Urinary bladder (tissue), 4 donors: Measurements from ENCODE around the gene RNU4-1. TPM values are rescaled to one million over a fixed set of nuclear protein-coding genes. Genes with fewer than 3 reads are reported as not detected.

Experiments used
- DNase-seq: peaks from one replicate; pipeline ENCODE4 v3.0.0-alpha.2; 2015; ENCODE audit errors: extremely low spot score
- H3K27ac ChIP-seq: one replicate; pipeline ENCODE4 v1.5.1; 2013; ENCODE audit warnings: low read depth, mild to moderate bottlenecking, moderate library complexity
- H3K36me3 ChIP-seq: one replicate; pipeline ENCODE4 v1.6.1; 2013; ENCODE audit warnings: mild to moderate bottlenecking, moderate library complexity; ENCODE audit not compliant: insufficient read depth
- H3K4me1 ChIP-seq: one replicate; pipeline ENCODE4 v1.6.1; 2013; ENCODE audit warnings: mild to moderate bottlenecking, moderate library complexity; ENCODE audit not compliant: insufficient read depth
- H3K4me3 ChIP-seq: one replicate; pipeline ENCODE4 v1.5.1; 2013; ENCODE audit warnings: low read depth, low read length
- WGBS: extraction: QIAGEN DNeasy Blood & Tissue Kit; methylation state at CpG from one replicate; pipeline ENCODE4 v1.1.7; 2013; 5-methylcytosine and 5-hydroxymethylcytosine counted together
- polyA plus RNA-seq: library from polyadenylated mRNA; stranded (reverse); fragments of 200-250 nt; gene quantifications from one replicate; pipeline ENCODE4 v1.2.3, GENCODE V29; 2013
- total RNA-seq: library from RNA; depleted of rRNA; stranded (reverse); fragments of >200 nt; gene quantifications from one replicate; pipeline ENCODE4 v1.2.3, GENCODE V29; 2014
- donor health status: healthy with polysubstance abuse.
- donor health status: healthy.

RNU4-1 gene
- total and polyA plus RNA-seq, 2 donors, result under 0.01 TPM; not detected in 1

DNA sequence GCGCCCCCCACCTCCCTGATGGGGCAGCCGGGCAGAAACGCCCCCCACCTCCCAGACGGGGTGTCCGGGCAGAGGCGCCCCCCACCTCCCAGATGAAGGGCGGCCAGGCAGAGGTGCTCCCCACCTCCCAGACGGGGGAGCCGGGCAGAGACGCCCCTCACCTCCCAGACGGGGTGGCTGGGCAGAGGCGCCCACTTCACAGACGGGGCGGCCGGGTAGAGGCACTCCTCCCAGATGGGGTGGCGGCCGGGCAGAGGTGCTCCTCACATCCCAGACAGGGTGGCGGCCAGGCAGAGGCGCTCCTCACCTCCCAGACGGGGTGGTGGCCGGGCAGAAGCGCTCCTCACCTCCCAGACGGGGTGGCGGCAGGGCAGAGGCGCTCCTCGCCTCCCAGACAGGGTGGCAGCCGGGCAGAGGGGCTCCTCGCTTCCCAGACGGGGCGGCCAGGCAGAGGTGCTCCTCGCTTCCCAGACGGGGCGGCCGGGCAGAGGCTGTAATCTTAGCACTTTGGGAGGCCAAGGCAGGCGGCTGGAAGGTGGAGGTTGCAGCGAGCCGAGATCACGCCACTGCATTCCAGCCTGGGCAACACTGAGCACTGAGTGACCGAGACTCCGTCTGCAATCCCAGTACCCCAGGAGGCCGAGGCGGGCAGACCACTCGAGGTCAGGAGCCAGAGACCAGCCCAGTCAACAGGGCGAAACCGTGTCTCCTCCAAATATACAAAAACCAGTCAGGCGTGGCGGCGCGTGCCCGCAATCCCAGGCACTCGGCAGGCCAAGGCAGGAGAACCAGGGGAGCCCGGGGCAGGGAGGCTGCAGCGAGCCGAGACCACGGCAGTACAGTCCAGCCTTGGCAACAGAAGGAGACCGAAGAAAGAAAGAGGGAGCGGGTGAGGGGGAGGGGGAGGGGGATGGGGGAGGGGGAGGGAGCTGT, 14.6 kb downstream of the RNU4-1 start:
- H3K36me3 ChIP-seq, result no peaks in the 10 kb centered on the region
- no peak for DNase-seq
- no peaks in the 10 kb centered on the region for H3K4me1 ChIP-seq
- no peak overlapping the region for H3K27ac ChIP-seq
- WGBS, result 94% methylated on average over 57 of the region's 57 CpGs
- no peak overlapping the region for H3K4me3 ChIP-seq

DNA sequence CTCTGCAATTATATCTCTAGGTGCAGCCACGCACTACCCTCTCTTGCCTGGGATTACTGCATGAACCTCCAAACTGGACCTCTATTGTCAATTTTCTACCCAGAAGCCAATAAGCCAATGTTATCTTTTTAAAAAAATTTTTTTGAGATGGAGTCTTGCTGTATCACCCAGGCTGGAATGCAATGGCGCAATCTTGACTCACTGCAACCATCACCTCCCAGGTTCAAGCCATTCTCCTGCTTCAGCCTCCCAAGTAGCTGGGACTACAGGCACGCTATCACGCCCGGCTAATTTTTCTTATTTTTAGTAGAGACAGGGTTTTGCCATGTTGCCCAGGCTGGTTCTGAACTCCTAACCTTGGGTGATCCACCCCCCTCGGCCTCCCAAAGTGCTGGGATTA, 16.3 kb downstream of the RNU4-1 start:
- Histone ChIP-seq H3K4me1 (no peaks in the 10 kb centered on the region), H3K27ac (no peak overlapping the region), H3K36me3 (no peaks in the 10 kb centered on the region), H3K4me3 (no peak overlapping the region)
- 94% methylated on average over 6 of the region's 6 CpGs for WGBS
- DNase-seq, result no peak

DNA sequence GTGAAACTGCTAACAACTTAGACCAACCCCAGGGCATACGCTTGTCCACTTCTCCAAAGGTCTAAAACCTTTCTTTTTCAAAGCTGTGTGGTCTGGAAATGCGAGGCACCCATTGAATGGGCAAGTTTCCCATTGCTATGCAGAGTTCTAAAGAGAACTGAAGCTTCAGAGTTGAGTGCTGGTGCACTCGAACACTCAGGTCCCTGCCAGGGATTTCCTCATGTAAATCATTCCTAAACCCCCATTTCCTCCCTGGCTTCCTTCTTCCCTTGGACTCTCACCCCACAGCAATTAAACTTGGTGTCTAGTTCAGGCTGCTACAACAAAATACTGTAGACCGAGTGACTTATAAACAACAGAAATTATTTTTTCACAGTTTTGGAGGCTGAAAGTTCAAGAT, 25.3 kb downstream of the RNU4-1 start:
- WGBS, result 44% methylated on average over 4 of the region's 4 CpGs
- no peaks in the 10 kb centered on the region for H3K36me3 ChIP-seq
- DNase-seq, result no peak

DNA sequence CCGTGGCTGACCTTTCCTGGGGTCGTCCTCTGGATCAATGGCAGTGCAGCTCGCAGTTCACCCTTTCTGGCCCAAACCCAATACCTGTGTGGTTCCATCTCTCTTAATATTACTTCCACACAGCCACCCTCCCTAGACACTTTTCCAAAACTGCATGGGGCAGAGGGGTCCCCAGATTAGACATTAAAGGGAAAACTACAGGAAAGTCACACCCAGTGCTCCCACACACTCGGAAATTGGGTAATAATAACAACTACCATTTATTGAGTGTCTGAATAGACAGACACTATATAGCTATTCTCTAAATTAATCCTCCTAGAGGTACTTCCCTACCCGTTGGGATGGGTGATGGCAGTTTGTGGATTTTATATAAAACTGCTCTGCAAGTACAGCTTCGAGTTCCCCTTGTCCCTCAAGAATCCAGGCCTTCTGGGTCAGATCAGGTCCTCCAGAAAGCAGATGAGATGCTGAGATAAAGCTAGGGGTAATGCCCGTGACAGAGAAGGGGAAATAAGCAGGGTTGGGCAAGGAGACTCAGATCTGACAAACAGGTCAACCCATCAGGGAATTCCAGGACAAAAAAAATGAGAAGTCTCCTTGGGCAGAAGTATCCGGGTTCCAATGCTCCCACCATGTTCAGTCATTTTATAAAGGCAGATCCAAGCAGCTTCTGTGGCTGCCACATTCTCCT, 26.7 kb downstream of the RNU4-1 start:
- DNase-seq, result no peak
- Histone ChIP-seq H3K27ac (no peak overlapping the region), H3K36me3 (no peaks in the 10 kb centered on the region), H3K4me1 (no peaks in the 10 kb centered on the region), H3K4me3 (no peak overlapping the region)
- WGBS, result 43% methylated on average over 8 of the region's 8 CpGs

More for the DNA sequence above, 25.3 kb downstream of the RNU4-1 start:
- no peaks in the 10 kb centered on the region for H3K4me1 ChIP-seq
- H3K4me3 ChIP-seq, result no peak overlapping the region
- H3K27ac ChIP-seq, result no peak overlapping the region

DNA sequence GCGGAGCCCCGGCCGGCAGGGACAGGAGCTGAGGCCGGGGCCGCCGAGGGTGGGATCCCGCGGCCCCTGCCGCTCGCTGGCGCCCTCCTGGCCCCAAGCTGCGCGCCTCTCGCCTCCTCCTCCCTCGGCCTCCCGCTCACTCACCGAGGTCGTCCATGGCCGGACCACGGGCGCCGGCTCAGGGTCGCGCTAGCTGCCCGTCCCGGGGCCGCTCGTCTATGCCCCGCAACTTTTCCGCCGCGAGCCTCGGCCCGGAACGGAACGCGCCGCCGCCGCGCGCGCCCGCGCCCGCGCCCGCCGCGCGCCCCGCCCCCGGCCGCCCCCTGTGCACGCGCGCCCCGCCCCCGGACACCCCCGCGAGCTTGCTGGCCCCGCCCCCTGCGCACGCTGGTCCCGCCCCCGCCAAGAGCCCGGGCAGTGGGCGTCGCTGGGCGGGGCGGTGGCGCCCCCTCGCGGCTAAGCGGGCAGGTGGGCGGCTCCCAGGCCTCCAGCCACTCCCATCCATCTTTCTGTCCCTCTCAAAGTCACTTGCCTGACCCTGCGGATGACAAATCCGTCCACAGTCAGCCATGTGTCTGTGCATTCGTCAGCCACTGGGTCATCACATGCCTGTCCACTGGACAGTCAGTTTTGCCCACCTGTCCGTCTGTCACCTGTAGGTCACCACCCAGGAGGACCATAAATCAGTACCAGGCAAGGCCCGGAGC, 27.4 kb downstream of the RNU4-1 start, which contains the start of gene PXN:
Gene PXN (minus strand): TSS at position 258 of the 707 bp plus-strand sequence. CDS start 101 bp downstream, at position 157.
- Histone ChIP-seq H3K27ac (peak within 1 kb of the TSS; percentile 87), H3K36me3 (no peaks in the 10 kb centered on the region), H3K4me1 (no peaks in the 10 kb centered on the region), H3K4me3 (peak within 1 kb of the TSS; percentile 80)
- DNase-seq, result no peak
- 2% methylated on average over 81 of the region's 81 CpGs for WGBS

DNA sequence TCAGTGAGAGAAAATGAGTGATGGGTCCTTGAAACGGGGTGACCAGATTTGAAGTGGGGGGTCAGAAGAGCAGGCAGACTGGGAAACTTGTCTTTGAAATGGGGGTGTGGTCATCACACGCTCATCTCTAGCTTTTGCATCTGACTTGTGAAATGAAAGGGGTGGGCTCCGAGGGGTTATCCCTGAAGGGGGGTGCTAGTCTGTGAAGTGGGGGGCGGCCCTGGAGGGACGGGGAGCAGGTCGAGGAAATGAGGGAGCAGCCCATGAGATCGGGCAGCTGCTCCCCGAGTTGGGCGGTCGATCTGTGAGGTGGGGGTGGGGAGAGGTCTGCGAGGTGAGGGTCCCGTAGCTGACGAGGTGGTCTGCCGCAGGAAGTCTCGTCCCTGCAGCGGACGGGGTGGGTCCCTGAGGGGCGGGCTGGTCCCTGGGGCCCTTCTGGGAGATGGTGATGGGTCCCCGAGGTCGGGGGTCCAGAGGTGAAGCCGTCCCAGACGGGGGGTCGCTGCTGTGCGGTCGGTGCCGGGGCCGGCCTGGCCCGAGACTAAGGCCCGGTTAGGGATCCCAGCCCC, 28.0 kb downstream of the RNU4-1 start:
- H3K36me3 ChIP-seq, result no peaks in the 10 kb centered on the region
- H3K4me1 ChIP-seq, result no peaks in the 10 kb centered on the region
- H3K4me3 ChIP-seq, result peak overlapping the region; percentile 80
- DNase-seq, result no peak
- WGBS, result 2% methylated on average over 29 of the region's 29 CpGs
- peak overlapping the region; percentile 87 for H3K27ac ChIP-seq

DNA sequence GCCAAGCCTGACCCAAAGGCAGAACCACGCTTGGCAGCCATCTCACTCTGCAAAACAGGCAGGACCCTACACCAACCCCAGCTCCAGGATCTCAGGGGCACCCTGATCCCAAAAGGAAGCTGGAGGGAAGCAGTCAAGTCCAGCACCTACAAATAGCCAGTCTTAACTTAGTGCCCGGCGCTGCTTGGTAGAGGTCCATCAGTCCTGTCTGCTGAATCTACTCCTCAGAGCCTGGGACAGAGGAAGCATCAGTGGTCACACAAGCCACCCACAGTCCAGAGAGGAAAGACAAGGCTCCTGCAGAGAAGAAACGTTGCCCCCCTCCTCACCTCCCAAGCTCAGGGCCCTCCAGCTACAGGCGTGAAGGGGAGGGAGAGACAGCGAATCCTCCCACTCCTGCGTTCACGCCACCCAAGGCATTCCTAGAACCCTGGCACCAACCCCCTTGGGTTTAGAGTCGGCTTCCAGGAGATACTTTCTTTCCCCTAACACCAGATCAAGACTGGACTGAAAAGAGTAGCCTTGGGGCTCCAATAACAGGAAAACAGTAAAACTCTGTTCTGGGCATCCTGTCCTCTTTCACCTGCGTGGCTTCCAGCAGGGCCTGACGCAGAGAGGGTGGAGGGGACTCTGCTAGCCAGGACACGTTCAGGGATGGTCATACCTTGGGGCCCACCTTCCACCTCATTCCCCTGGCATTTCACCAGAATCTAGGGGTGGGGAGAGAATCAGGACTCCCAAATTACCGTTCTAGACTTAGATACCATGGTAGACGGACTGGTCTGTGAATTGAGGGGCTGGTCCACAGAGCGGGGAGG, 28.7 kb downstream of the RNU4-1 start:
- Histone ChIP-seq H3K27ac (peak overlapping the region; percentile 87), H3K36me3 (no peaks in the 10 kb centered on the region), H3K4me1 (no peaks in the 10 kb centered on the region), H3K4me3 (peak overlapping the region; percentile 80)
- 21% methylated on average over 15 of the region's 15 CpGs for WGBS
- peak; percentile 69 for DNase-seq

DNA sequence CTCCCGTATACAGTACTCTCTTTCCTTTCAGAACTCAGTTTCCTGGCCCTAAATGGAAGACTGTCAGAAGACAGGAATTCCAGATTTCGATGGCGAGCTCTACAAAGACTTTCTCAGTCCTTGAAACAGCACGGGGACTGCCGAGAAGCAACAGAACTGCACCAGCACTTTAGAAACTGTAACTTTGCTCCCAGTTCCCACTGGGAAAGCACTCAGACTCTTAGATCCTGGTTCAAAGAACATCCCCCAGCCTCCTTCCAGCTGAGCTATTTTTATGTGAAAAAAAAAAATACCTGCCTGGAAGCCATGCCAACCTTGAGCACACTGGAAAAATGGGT, 29.3 kb downstream of the RNU4-1 start:
- no peaks in the 10 kb centered on the region for H3K4me1 ChIP-seq

DNA sequence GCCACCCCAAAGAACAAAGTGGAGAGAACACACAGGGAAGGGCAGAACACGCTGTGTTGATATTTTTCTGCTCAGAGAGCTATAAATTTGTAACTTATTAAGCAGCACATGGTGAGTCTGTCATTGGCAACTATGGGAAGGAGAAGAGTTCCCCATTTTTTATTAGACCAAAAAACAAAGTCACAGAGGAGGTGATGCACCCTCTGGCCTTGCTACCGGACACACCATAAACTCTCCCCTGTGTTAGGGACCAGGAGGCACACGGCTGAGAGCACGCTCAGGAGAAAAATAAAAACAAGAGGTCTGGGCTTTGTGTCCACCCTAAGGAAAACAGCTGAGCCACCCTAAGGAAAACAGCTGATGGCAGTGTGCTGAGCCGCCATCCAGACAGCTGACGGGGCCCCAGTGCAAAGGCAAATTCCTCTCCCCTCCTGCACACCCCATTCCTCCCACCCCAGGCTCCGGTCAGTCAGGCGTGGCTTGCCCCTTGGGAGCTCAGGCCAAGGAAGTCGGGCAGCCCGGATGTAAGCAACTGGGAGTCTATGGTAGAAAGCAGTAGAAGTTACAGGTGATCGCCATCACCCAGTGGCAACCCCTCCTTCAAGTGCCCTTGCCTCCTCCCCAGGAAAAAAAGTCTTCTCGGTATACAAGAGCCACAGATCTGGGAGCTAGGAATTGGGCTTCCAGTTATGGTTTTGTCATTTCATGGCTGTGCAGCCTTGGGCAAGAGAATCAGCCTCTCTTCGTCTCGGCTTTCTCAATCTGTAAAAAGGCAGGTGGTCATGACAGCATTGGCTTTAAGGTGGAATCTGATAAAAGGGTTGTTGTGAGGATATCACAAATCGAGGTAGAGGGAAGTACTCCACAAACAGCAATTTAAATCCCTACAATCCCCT, 29.9 kb downstream of the RNU4-1 start:
- Histone ChIP-seq H3K4me3 (peak overlapping the region; percentile 80), H3K4me1 (no peaks in the 10 kb centered on the region), H3K36me3 (no peaks in the 10 kb centered on the region), H3K27ac (peak overlapping the region; percentile 64)
- WGBS, result 16% methylated on average over 15 of the region's 15 CpGs
- DNase-seq, result no peak

More for the DNA sequence above, 29.3 kb downstream of the RNU4-1 start:
- Histone ChIP-seq H3K27ac (peak overlapping the region; percentile 64), H3K4me3 (peak overlapping the region; percentile 80), H3K36me3 (no peaks in the 10 kb centered on the region)
- no peak for DNase-seq
- WGBS, result 15% methylated on average over 5 of the region's 5 CpGs

DNA sequence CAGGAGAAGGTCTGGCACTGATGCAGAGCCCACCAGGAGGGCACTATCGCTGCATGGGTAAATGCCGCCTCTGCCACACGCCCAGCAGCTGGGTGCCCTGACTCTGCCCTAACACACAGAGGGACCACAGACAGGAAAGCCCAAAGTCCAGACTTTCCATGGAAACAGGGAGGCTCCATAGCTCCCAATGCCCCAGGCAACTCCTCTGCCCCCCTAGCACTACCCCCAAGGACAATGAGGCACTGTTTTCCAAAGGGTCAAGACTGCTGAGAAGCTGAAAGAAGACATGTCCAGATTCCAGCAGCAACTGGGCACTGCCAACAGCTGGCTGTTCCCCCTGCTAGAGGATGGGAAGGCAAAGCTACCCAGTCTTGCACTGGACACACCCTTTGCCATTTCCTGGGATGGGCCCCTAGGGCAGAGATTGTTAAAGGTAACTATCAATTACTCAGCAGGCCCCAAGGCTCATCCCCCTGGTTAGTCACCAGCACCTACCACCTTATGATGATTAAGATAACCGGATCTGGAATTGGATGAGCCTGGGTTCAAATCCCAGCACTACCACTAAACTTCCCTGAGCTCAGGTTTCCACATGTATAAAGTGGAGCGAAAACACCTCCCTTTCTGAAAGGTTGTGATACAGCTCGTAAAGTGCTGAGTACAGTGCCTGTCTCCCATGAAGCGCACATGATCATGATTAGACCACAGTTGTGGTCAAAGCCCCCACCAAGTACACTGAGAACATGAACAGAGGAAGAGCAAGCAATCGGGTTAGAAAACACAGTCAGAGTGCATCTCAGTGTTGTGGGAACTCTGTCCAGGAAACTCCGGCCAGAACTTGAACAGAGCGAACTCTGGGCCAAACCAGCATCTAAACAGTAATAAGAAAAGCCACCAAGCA, 30.8 kb downstream of the RNU4-1 start:
- no peaks in the 10 kb centered on the region for H3K36me3 ChIP-seq
- H3K4me3 ChIP-seq, result no peak overlapping the region
- H3K27ac ChIP-seq, result no peak overlapping the region
- WGBS, result 48% methylated on average over 10 of the region's 10 CpGs
- DNase-seq, result no peak
- no peaks in the 10 kb centered on the region for H3K4me1 ChIP-seq

DNA sequence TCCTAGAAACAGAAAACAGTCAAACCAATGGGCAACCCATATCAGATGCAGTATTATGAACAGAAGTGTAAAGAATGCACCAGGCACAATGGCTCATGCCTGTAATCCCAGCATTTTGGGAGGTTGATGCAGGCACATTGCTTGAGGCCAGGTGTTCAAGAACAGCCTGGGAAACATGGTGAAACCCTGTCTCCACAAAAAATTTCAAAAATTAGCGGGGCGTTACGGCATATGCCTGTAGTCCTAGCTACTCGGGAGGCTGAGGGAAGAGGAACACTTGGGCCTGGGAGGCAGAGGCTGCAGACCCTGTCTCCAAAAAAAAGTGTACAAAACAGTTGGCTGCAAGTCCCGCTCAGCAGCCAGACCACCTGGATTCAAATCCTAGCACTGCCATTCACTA, 32.4 kb downstream of the RNU4-1 start:
- H3K36me3 ChIP-seq, result no peaks in the 10 kb centered on the region
- 96% methylated on average over 5 of the region's 5 CpGs for WGBS
- DNase-seq, result no peak
- H3K4me3 ChIP-seq, result no peak overlapping the region
- no peaks in the 10 kb centered on the region for H3K4me1 ChIP-seq
- H3K27ac ChIP-seq, result no peak overlapping the region
